ENCODE results near the gene GLUL.

DNA sequence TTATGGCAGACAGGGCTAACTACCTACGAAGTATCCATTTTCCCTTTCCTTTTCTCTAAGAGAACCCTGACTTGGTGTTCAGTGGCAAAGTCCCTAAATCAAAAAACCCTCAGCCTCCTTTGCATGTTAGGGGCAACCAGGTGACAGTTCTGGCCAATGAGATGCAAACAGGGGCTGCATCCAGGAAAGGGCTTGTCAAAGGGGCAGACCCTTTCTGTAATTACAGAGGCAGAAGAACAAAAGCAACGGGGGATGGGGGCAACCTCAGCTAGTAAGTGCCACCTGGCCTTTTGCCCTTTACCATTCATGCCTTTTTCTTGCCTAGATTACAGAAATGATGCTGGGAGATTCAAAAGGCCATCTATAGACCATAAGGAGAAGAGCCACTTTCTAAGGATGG, 34.4 kb downstream of the GLUL start:
- no peak for TF ChIP-seq POLR2A (IDR thresholded peaks at IDR 0.05)
- TF ChIP-seq, protein P1, sequence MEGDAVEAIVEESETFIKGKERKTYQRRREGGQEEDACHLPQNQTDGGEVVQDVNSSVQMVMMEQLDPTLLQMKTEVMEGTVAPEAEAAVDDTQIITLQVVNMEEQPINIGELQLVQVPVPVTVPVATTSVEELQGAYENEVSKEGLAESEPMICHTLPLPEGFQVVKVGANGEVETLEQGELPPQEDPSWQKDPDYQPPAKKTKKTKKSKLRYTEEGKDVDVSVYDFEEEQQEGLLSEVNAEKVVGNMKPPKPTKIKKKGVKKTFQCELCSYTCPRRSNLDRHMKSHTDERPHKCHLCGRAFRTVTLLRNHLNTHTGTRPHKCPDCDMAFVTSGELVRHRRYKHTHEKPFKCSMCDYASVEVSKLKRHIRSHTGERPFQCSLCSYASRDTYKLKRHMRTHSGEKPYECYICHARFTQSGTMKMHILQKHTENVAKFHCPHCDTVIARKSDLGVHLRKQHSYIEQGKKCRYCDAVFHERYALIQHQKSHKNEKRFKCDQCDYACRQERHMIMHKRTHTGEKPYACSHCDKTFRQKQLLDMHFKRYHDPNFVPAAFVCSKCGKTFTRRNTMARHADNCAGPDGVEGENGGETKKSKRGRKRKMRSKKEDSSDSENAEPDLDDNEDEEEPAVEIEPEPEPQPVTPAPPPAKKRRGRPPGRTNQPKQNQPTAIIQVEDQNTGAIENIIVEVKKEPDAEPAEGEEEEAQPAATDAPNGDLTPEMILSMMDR (IDR thresholded peaks at IDR 0.05), result no peak

Measured in uterus (tissue), 2 donors.